ENCODE results near the gene HECTD4. TPM values are rescaled to one million over a fixed set of nuclear protein-coding genes. Genes with fewer than 3 reads are reported as not detected.

The HECTD4 gene
- total and polyA plus RNA-seq, 4 donors: 4.3 to 80.1 (median 25.5) TPM

DNA sequence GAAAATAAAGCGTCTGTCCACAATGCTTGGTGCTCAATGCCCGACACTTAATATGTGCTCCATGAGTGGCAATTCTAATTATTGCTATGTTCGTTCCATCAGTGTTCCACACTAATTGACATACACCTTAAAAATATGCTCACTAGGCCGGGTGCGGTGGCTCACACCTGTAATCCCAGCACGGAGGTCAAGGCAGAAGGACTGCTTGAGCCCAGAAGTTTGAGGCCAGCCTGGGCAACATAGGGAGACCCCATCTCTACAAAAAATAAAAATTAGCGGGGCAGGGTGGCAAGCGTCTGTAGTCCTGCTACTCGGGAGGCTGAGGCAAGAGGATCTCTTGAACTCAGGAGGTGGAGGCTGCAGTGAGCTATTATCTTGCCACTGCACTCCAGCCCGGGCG is 635 bp upstream of the HECTD4 start (continued):
- TF ChIP-seq, protein P1, sequence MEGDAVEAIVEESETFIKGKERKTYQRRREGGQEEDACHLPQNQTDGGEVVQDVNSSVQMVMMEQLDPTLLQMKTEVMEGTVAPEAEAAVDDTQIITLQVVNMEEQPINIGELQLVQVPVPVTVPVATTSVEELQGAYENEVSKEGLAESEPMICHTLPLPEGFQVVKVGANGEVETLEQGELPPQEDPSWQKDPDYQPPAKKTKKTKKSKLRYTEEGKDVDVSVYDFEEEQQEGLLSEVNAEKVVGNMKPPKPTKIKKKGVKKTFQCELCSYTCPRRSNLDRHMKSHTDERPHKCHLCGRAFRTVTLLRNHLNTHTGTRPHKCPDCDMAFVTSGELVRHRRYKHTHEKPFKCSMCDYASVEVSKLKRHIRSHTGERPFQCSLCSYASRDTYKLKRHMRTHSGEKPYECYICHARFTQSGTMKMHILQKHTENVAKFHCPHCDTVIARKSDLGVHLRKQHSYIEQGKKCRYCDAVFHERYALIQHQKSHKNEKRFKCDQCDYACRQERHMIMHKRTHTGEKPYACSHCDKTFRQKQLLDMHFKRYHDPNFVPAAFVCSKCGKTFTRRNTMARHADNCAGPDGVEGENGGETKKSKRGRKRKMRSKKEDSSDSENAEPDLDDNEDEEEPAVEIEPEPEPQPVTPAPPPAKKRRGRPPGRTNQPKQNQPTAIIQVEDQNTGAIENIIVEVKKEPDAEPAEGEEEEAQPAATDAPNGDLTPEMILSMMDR (IDR thresholded peaks at IDR 0.05; ENCODE audit: low read depth, low read length, missing input control): no peak

DNA sequence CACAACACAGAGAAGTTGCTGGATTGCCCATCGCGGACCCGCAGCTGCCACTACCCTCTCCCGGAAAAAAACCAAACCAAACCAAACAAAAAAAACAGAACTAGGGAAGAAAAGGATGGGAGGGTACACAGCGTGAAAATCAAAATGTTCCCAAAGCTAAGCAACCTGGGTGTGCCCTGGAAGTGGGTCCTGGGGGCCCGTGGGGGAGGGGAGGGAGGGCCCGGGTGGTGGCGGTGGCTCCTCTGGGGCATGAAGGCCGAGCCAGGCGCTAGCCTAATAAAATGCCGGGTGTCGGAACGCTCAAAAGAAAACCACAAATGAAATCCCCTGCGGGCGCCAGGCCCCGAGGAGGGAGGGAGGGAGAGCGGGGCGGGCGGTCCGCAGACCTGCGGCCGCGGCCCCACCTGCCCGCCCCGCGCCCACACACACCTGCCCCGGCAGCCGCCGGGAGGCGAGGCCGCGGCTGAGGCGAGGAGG is 787 bp downstream of the HECTD4 start:
- WGBS: 2% methylated on average over 33 of the region's 33 CpGs
- H3K9me3 ChIP-seq (ENCODE audit: control insufficient read depth in 4 of 4, low read length in 3 of 4): no peaks in the 10 kb centered on the region
- peak overlapping the region in 1 of 2 donors; percentile 38 for H3K9ac ChIP-seq (ENCODE audit: low read depth in 1 of 2, low read length in 2 of 2)
- H3K27ac ChIP-seq (ENCODE audit: low read depth in 1 of 2, low read length in 2 of 2): peak overlapping the region in 1 of 2 donors; percentile 66
- H3K4me3 ChIP-seq (ENCODE audit: low read depth in 1 of 3, low read length in 3 of 3): peak overlapping the region; percentile 73 to 87 (median 75)
- H3K4me1 ChIP-seq (ENCODE audit: control insufficient read depth in 4 of 4, insufficient read depth in 4 of 4, low read length in 3 of 4): peaks cover 7 to 11% (median 7%) of the 10 kb centered on the region in 4 donors
- TF ChIP-seq, protein P2, sequence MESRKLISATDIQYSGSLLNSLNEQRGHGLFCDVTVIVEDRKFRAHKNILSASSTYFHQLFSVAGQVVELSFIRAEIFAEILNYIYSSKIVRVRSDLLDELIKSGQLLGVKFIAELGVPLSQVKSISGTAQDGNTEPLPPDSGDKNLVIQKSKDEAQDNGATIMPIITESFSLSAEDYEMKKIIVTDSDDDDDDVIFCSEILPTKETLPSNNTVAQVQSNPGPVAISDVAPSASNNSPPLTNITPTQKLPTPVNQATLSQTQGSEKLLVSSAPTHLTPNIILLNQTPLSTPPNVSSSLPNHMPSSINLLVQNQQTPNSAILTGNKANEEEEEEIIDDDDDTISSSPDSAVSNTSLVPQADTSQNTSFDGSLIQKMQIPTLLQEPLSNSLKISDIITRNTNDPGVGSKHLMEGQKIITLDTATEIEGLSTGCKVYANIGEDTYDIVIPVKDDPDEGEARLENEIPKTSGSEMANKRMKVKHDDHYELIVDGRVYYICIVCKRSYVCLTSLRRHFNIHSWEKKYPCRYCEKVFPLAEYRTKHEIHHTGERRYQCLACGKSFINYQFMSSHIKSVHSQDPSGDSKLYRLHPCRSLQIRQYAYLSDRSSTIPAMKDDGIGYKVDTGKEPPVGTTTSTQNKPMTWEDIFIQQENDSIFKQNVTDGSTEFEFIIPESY (IDR thresholded peaks at IDR 0.05): no peak
- TF ChIP-seq EGR1 (IDR thresholded peaks at IDR 0.05; ENCODE audit: low read depth in 2 of 2): no peak
- no peak for TF ChIP-seq FOXA2 (IDR thresholded peaks at IDR 0.05)
- no peak for TF ChIP-seq RXRA (IDR thresholded peaks at IDR 0.05)
- no peaks in the 10 kb centered on the region for H3K36me3 ChIP-seq (ENCODE audit: control insufficient read depth in 4 of 4, insufficient read depth in 3 of 4, low read depth in 1 of 4, low read length in 3 of 4)
- peak; percentile 65 for DNase-seq (ENCODE audit: low spot score)
- H3K27me3 ChIP-seq (ENCODE audit: control insufficient read depth in 4 of 4, insufficient read depth in 4 of 4, low read length in 3 of 4): no peaks in the 10 kb centered on the region

DNA sequence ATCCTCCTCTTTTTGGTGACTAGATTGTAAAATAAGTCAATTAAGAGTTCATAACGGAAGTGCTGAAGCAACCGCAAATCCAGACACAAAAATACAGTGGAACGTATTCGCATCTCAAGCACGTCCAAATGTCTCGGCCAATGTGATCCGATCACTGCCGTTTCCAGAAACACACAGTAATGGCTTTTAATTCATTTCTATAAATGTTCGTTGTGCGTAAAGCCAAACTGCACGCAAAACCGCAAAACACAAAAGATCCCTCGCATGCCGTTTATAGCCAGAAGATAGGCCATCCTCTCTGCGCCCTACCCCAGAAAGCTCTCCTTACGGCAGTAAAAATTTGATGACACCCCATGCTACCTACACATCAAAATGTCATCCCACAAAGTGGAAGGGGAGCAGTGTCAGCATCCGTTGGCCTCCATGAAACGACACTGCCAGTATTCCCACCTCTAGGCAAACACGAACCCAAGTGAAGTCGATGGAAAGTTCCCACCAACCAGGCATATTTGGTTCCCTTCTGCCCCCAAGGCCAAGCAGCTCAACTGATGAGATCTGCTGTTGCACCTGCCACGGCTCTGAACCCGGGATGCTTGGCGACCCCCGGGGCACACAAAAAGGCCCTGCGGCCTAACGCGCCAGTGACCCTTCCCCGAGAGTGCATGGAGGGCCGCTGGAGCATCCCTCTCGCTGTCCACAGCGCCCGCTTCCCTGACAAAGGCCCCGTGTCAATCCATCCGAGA is 1.4 kb downstream of the HECTD4 start:
- DNase-seq (ENCODE audit: low spot score): no peak
- H3K9me3 ChIP-seq (ENCODE audit: control insufficient read depth in 4 of 4, low read length in 3 of 4): no peaks in the 10 kb centered on the region
- WGBS: 53% methylated on average over 34 of the region's 34 CpGs
- peaks cover 7 to 11% (median 7%) of the 10 kb centered on the region in 4 donors for H3K4me1 ChIP-seq (ENCODE audit: control insufficient read depth in 4 of 4, insufficient read depth in 4 of 4, low read length in 3 of 4)
- H3K36me3 ChIP-seq (ENCODE audit: control insufficient read depth in 4 of 4, insufficient read depth in 3 of 4, low read depth in 1 of 4, low read length in 3 of 4): no peaks in the 10 kb centered on the region
- peak overlapping the region; percentile 73 to 87 (median 75) for H3K4me3 ChIP-seq (ENCODE audit: low read depth in 1 of 3, low read length in 3 of 3)
- no peaks in the 10 kb centered on the region for H3K27me3 ChIP-seq (ENCODE audit: control insufficient read depth in 4 of 4, insufficient read depth in 4 of 4, low read length in 3 of 4)
- H3K9ac ChIP-seq (ENCODE audit: low read depth in 1 of 2, low read length in 2 of 2): no peak overlapping the region
- H3K27ac ChIP-seq (ENCODE audit: low read depth in 1 of 2, low read length in 2 of 2): no peak overlapping the region
- no peak for TF ChIP-seq YY1 (IDR thresholded peaks at IDR 0.05)
- no peak for TF ChIP-seq RXRA (IDR thresholded peaks at IDR 0.05)
- TF ChIP-seq EGR1 (IDR thresholded peaks at IDR 0.05; ENCODE audit: low read depth in 2 of 2): no peak
- no peak for TF ChIP-seq TAF1 (conservative IDR thresholded peaks at IDR 0.05)
- no peak for TF ChIP-seq HNF4G (IDR thresholded peaks at IDR 0.05)
- TF ChIP-seq NR2F2 (IDR thresholded peaks at IDR 0.05): no peak
- no peak for TF ChIP-seq JUND (IDR thresholded peaks at IDR 0.05)
- TF ChIP-seq GABPA (IDR thresholded peaks at IDR 0.05 in 1 of 2, conservative IDR thresholded peaks at IDR 0.05 in 1 of 2): no peak
- TF ChIP-seq, protein P2 (IDR thresholded peaks at IDR 0.05): no peak
- no peak for TF ChIP-seq FOXA2 (IDR thresholded peaks at IDR 0.05)
- TF ChIP-seq, protein P3, sequence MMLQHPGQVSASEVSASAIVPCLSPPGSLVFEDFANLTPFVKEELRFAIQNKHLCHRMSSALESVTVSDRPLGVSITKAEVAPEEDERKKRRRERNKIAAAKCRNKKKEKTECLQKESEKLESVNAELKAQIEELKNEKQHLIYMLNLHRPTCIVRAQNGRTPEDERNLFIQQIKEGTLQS (IDR thresholded peaks at IDR 0.05): no peak
- no peak for TF ChIP-seq SP1 (IDR thresholded peaks at IDR 0.05)
- TF ChIP-seq RAD21 (IDR thresholded peaks at IDR 0.05): no peak
- TF ChIP-seq, protein P1 (IDR thresholded peaks at IDR 0.05; ENCODE audit: low read depth, low read length, missing input control): no peak
- TF ChIP-seq, protein P4, sequence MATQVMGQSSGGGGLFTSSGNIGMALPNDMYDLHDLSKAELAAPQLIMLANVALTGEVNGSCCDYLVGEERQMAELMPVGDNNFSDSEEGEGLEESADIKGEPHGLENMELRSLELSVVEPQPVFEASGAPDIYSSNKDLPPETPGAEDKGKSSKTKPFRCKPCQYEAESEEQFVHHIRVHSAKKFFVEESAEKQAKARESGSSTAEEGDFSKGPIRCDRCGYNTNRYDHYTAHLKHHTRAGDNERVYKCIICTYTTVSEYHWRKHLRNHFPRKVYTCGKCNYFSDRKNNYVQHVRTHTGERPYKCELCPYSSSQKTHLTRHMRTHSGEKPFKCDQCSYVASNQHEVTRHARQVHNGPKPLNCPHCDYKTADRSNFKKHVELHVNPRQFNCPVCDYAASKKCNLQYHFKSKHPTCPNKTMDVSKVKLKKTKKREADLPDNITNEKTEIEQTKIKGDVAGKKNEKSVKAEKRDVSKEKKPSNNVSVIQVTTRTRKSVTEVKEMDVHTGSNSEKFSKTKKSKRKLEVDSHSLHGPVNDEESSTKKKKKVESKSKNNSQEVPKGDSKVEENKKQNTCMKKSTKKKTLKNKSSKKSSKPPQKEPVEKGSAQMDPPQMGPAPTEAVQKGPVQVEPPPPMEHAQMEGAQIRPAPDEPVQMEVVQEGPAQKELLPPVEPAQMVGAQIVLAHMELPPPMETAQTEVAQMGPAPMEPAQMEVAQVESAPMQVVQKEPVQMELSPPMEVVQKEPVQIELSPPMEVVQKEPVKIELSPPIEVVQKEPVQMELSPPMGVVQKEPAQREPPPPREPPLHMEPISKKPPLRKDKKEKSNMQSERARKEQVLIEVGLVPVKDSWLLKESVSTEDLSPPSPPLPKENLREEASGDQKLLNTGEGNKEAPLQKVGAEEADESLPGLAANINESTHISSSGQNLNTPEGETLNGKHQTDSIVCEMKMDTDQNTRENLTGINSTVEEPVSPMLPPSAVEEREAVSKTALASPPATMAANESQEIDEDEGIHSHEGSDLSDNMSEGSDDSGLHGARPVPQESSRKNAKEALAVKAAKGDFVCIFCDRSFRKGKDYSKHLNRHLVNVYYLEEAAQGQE (IDR thresholded peaks at IDR 0.05): no peak

Measured in liver (tissue), 9 donors.